ENCODE results near the gene CSTPP1. TPM values are rescaled to one million over a fixed set of nuclear protein-coding genes. Genes with fewer than 3 reads are reported as not detected.
"Not testable (repeated sequence)": the region's sequence is repeated elsewhere in the genome, so short reads cannot be mapped to it uniquely, and the experiment has no call there.

Gene CSTPP1
- total RNA-seq, 1 donor from 2014 or later = 4.1 TPM

- no peak for ATAC-seq
- no peak for DNase-seq (ENCODE audit: low spot score)
These were observed 96.9 kb downstream of the CSTPP1 start for GRCh38 chr11:47033439-47033838.

GRCh38 chr11:47034091-47034490, 97.5 kb downstream of the CSTPP1 start:
- ATAC-seq (no peak), DNase-seq (ENCODE audit: low spot score) (no peak)

GRCh38 chr11:47035108-47035507, 98.5 kb downstream of the CSTPP1 start:
- DNase-seq (ENCODE audit: low spot score) = no peak
- ATAC-seq = no peak

GRCh38 chr11:47044119-47044518, 107.6 kb downstream of the CSTPP1 start:
- DNase-seq (ENCODE audit: low spot score) = no peak
- ATAC-seq = no peak

- ATAC-seq (no peak), DNase-seq (ENCODE audit: low spot score) (no peak)
These were observed 111.4 kb downstream of the CSTPP1 start for GRCh38 chr11:47047972-47048371.

- no peak for ATAC-seq
- no peak for DNase-seq (ENCODE audit: low spot score)
These were observed 113.7 kb downstream of the CSTPP1 start for GRCh38 chr11:47050284-47050683.

- no peak for DNase-seq (ENCODE audit: low spot score)
- no peak for ATAC-seq
These were observed 114.7 kb downstream of the CSTPP1 start for GRCh38 chr11:47051217-47051616.

GRCh38 chr11:47052165-47052564, 115.6 kb downstream of the CSTPP1 start:
- DNase-seq (ENCODE audit: low spot score) (no peak), ATAC-seq (no peak)

GRCh38 chr11:47052576-47052975, 116.0 kb downstream of the CSTPP1 start:
- no peak for DNase-seq (ENCODE audit: low spot score)
- no peak for ATAC-seq

- no peak for ATAC-seq
These were observed 119.0 kb downstream of the CSTPP1 start for GRCh38 chr11:47055534-47055933.

GRCh38 chr11:47056261-47056915, 119.8 kb downstream of the CSTPP1 start:
- DNase-seq (ENCODE audit: low spot score) = no peak

More at GRCh38 chr11:47055534-47055933, 119.0 kb downstream of the CSTPP1 start:
- no peak for DNase-seq (ENCODE audit: low spot score)

GRCh38 chr11:47057365-47057764, 120.8 kb downstream of the CSTPP1 start:
- no peak for ATAC-seq
- no peak for DNase-seq (ENCODE audit: low spot score)

More at GRCh38 chr11:47056261-47056915, 119.8 kb downstream of the CSTPP1 start:
- no peak for ATAC-seq

- no peak for DNase-seq (ENCODE audit: low spot score)
- no peak for ATAC-seq
These were observed 124.2 kb downstream of the CSTPP1 start for GRCh38 chr11:47060807-47061206.

GRCh38 chr11:47061429-47062178, 125.0 kb downstream of the CSTPP1 start:
- no peak for DNase-seq (ENCODE audit: low spot score)
- ATAC-seq = no peak

- ATAC-seq (no peak), DNase-seq (ENCODE audit: low spot score) (no peak)
These were observed 126.2 kb downstream of the CSTPP1 start for GRCh38 chr11:47062736-47063135.

- DNase-seq (ENCODE audit: low spot score) (no peak), ATAC-seq (no peak)
These were observed 130.8 kb downstream of the CSTPP1 start for GRCh38 chr11:47067401-47067800.

GRCh38 chr11:47070769-47071168, 134.2 kb downstream of the CSTPP1 start:
- DNase-seq (ENCODE audit: low spot score) = no peak
- ATAC-seq = no peak

- no peak for ATAC-seq
- DNase-seq (ENCODE audit: low spot score) = no peak
These were observed 134.8 kb downstream of the CSTPP1 start for GRCh38 chr11:47071341-47071740.

- no peak for DNase-seq (ENCODE audit: low spot score)
These were observed 135.3 kb downstream of the CSTPP1 start for GRCh38 chr11:47071791-47072261.

GRCh38 chr11:47078751-47079521, 142.4 kb downstream of the CSTPP1 start:
- no peak for DNase-seq (ENCODE audit: low spot score)
- no peak for ATAC-seq

More at GRCh38 chr11:47071791-47072261, 135.3 kb downstream of the CSTPP1 start:
- no peak for ATAC-seq

GRCh38 chr11:47080775-47081174, 144.2 kb downstream of the CSTPP1 start:
- ATAC-seq; DNase-seq (ENCODE audit: low spot score): not testable (repeated sequence)
